H1 (cell line): ENCODE data around the gene CGNL1. TPM values are rescaled to one million over a fixed set of nuclear protein-coding genes. Genes with fewer than 3 reads are reported as not detected.

Source experiments
- CTCF ChIA-PET: fragments of 300-600 bp; sonication (Branson Sonifier 250); formaldehyde crosslinking; loops from one replicate; lab custom pipeline; 2021; ENCODE audit not compliant: partially characterized antibody; lab: Charles Lee
- POLR2A ChIA-PET: fragments of 300-600 bp; sonication (Branson Sonifier 250); formaldehyde crosslinking; loops from one replicate; lab custom pipeline; 2021; ENCODE audit warnings: inconsistent platforms; ENCODE audit not compliant: partially characterized antibody; lab: Charles Lee
- DNase-seq, 2 experiments: peaks; one replicate each; pipeline versions ENCODE4 v3.0.0 to v3.0.0-alpha.2; 2010 to 2022; ENCODE audit warnings: low spot score in 2 of 2, low read depth in 1 of 2, mixed read lengths in 1 of 2
- FAIRE-seq: peaks from 2 replicates; lab custom pipeline; 2011; peaks lifted over from hg19 to GRCh38; lab: Jason Lieb, UNC
- H2AFZ ChIP-seq: 2 replicates; pipeline ENCODE4 v1.8.1; 2012; ENCODE audit warnings: low read length, inconsistent platforms
- H2AK5ac ChIP-seq: 2 replicates; pipeline ENCODE4 v1.6.1; 2013; ENCODE audit warnings: low read depth, low read length
- H2BK120ac ChIP-seq: replicated peaks from 2 replicates; pipeline ENCODE3; 2013; ENCODE audit warnings: low read depth, low read length, inconsistent platforms
- H2BK12ac ChIP-seq: 2 replicates; pipeline ENCODE4 v1.6.1; 2013; ENCODE audit warnings: low read depth, low read length
- H2BK15ac ChIP-seq: 2 replicates; pipeline ENCODE4 v1.6.1; 2013; ENCODE audit warnings: low read length
- H2BK20ac ChIP-seq: 2 replicates; pipeline ENCODE4 v1.6.1; 2013; ENCODE audit warnings: low read length
- H2BK5ac ChIP-seq: 2 replicates; pipeline ENCODE4 v1.6.1; 2013; ENCODE audit warnings: low read depth, low read length
- H3K14ac ChIP-seq: 2 replicates; pipeline ENCODE4 v1.6.1; 2013; ENCODE audit warnings: inconsistent platforms; ENCODE audit not compliant: insufficient read length
- H3K18ac ChIP-seq: 2 replicates; pipeline ENCODE4 v1.6.1; 2013; ENCODE audit warnings: low read length; ENCODE audit errors: extremely low read depth
- H3K23ac ChIP-seq: 2 replicates; pipeline ENCODE4 v1.6.1; 2013; ENCODE audit warnings: inconsistent platforms; ENCODE audit not compliant: insufficient read length
- H3K23me2 ChIP-seq: 2 replicates; pipeline ENCODE4 v1.6.1; 2013; ENCODE audit warnings: low read depth, low read length
- H3K27ac ChIP-seq: 2 replicates; pipeline ENCODE4 v1.6.1; 2011; ENCODE audit warnings: low read depth, low read length, inconsistent platforms
- H3K27me3 ChIP-seq, 4 experiments: replicated peaks in 1 of 4; 1 replicate in 1 of 4; 2 replicates in 3 of 4; pipeline versions ENCODE4 v1.6.1 to v1.8.1; 2011 to 2013; ENCODE audit warnings: low read length in 3 of 4, mild to moderate bottlenecking in 3 of 4, inconsistent platforms in 2 of 4, mixed read lengths in 2 of 4, moderate library complexity in 1 of 4; ENCODE audit not compliant: control insufficient read depth in 3 of 4, insufficient read depth in 3 of 4; ENCODE audit errors: extremely low read depth in 1 of 4
- H3K36me3 ChIP-seq, 4 experiments: 2 replicates each; pipeline versions ENCODE4 v1.6.1 to v1.8.1; 2011 to 2013; ENCODE audit warnings: mild to moderate bottlenecking in 4 of 4, low read length in 3 of 4, moderate library complexity in 2 of 4, control low read depth in 1 of 4, inconsistent platforms in 1 of 4; ENCODE audit not compliant: insufficient read depth in 4 of 4, control insufficient read depth in 2 of 4
- H3K4ac ChIP-seq: replicated peaks from 2 replicates; pipeline ENCODE3; 2013; ENCODE audit warnings: low read length, low read depth, mixed read lengths, inconsistent platforms; ENCODE audit not compliant: insufficient read length
- H3K4me1 ChIP-seq, 4 experiments: replicated peaks in 1 of 4; 1 replicate in 1 of 4; 2 replicates in 3 of 4; pipeline versions ENCODE4 v1.6.1 to v1.8.1; 2011 to 2013; ENCODE audit warnings: low read length in 3 of 4, inconsistent platforms in 2 of 4, mixed read lengths in 1 of 4; ENCODE audit not compliant: insufficient read depth in 4 of 4, control insufficient read depth in 3 of 4
- H3K4me2 ChIP-seq, 2 experiments: 2 replicates each; pipeline versions ENCODE4 v1.6.1 to v1.8.1; 2011 to 2013; ENCODE audit warnings: low read depth in 2 of 2, low read length in 2 of 2, control low read depth in 1 of 2, inconsistent platforms in 1 of 2, mild to moderate bottlenecking in 1 of 2; ENCODE audit not compliant: insufficient read depth in 1 of 2
- H3K4me3 ChIP-seq, 4 experiments: fragments of 200-600, 300-600 bp in 1 of 4; sonication (generic), shearing (Covaris generic), sonication (Bioruptor Twin) in 1 of 4; 2 replicates each; pipeline versions ENCODE4 v1.5.1 to v1.8.1; 2011 to 2016; ENCODE audit warnings: low read length in 4 of 4, low read depth in 3 of 4, control low read depth in 2 of 4, inconsistent platforms in 2 of 4, mild to moderate bottlenecking in 2 of 4, mixed read lengths in 1 of 4, moderate library complexity in 1 of 4; ENCODE audit not compliant: insufficient read depth in 2 of 4; ENCODE audit errors: extremely low read depth in 1 of 4
- H3K56ac ChIP-seq: replicated peaks from 2 replicates; pipeline ENCODE3; 2013; ENCODE audit warnings: low read depth, mild to moderate bottlenecking, mixed read lengths, low read length, inconsistent platforms; ENCODE audit not compliant: insufficient read length
- H3K79me1 ChIP-seq: 2 replicates; pipeline ENCODE4 v1.6.1; 2013; ENCODE audit warnings: low read depth, low read length, control low read depth
- H3K79me2 ChIP-seq, 2 experiments: 2 replicates each; pipeline versions ENCODE4 v1.6.1 to v1.8.1; 2012 to 2013; ENCODE audit warnings: low read length in 2 of 2, mild to moderate bottlenecking in 2 of 2, inconsistent platforms in 1 of 2; ENCODE audit not compliant: insufficient read depth in 2 of 2, control insufficient read depth in 1 of 2
- H3K9ac ChIP-seq, 4 experiments: replicated peaks in 1 of 4; 1 replicate in 1 of 4; 2 replicates in 3 of 4; pipeline versions ENCODE4 v1.6.1 to v1.8.1; 2011 to 2013; ENCODE audit warnings: low read depth in 3 of 4, low read length in 3 of 4, control low read depth in 2 of 4, mild to moderate bottlenecking in 2 of 4, moderate library complexity in 2 of 4, inconsistent platforms in 1 of 4; ENCODE audit errors: extremely low read depth in 1 of 4
- H3K9me3 ChIP-seq, 2 experiments: 2 replicates each; pipeline versions ENCODE4 v1.6.1 to v1.8.1; 2012 to 2013; ENCODE audit warnings: mild to moderate bottlenecking in 2 of 2, moderate library complexity in 2 of 2, control low read depth in 1 of 2, inconsistent platforms in 1 of 2, low read depth in 1 of 2, low read length in 1 of 2, mixed read lengths in 1 of 2; ENCODE audit not compliant: insufficient read depth in 2 of 2
- H4K20me1 ChIP-seq, 2 experiments: replicated peaks in 1 of 2; 2 replicates each; pipeline versions ENCODE3 to v1.8.1; 2011 to 2013; ENCODE audit warnings: inconsistent platforms in 2 of 2, low read length in 2 of 2, mild to moderate bottlenecking in 1 of 2; ENCODE audit not compliant: insufficient read depth in 2 of 2, control insufficient read depth in 1 of 2
- H4K5ac ChIP-seq: 2 replicates; pipeline ENCODE4 v1.6.1; 2013; ENCODE audit warnings: low read length, low read depth, mixed read lengths, inconsistent platforms; ENCODE audit not compliant: insufficient read length
- H4K8ac ChIP-seq: 2 replicates; pipeline ENCODE4 v1.8.0; 2013; ENCODE audit warnings: mild to moderate bottlenecking, moderate library complexity, low read length, inconsistent platforms; ENCODE audit not compliant: insufficient read depth; ENCODE audit errors: extremely low read depth
- H4K91ac ChIP-seq: replicated peaks from 2 replicates; pipeline ENCODE3; 2013; ENCODE audit warnings: low read length, mixed read lengths, inconsistent platforms; ENCODE audit not compliant: insufficient read length
- CHD1 ChIP-seq: IDR thresholded peaks from 2 replicates; pipeline ENCODE4 v1.6.1; 2012; ENCODE audit warnings: low read depth, low read length, improper control_type of control experiment
- CTCF ChIP-seq, 3 experiments: IDR thresholded peaks; 1 replicate in 2 of 3; 2 replicates in 1 of 3; pipeline versions ENCODE4 v1.5.1 to v1.6.1; 2011; ENCODE audit warnings: low read length in 3 of 3, mild to moderate bottlenecking in 3 of 3, inconsistent platforms in 2 of 3, low read depth in 1 of 3, moderate library complexity in 1 of 3; ENCODE audit not compliant: insufficient read depth in 1 of 3; ENCODE audit errors: control extremely low read depth in 1 of 3
- GTF2F1 ChIP-seq: IDR thresholded peaks from 2 replicates; pipeline ENCODE4 v1.6.1; 2012; ENCODE audit warnings: low read depth, low read length, improper control_type of control experiment, borderline replicate concordance
- HDAC6 ChIP-seq: IDR thresholded peaks from one replicate; pipeline ENCODE4 v1.7.1; 2012; ENCODE audit warnings: low read depth, mild to moderate bottlenecking, inconsistent platforms, low read length, moderate library complexity
- JUN ChIP-seq: IDR thresholded peaks from 2 replicates; pipeline ENCODE4 v1.6.1; 2011; ENCODE audit warnings: low read depth, mild to moderate bottlenecking, improper control_type of control experiment, low read length
- JUND ChIP-seq: IDR thresholded peaks from 2 replicates; pipeline ENCODE4 v1.6.1; 2011; ENCODE audit warnings: mild to moderate bottlenecking, improper control_type of control experiment, low read length
- MAX ChIP-seq: IDR thresholded peaks from 2 replicates; pipeline ENCODE4 v1.6.1; 2012; ENCODE audit warnings: inconsistent platforms
- PHF8 ChIP-seq: fragments of 200-600 bp; sonication (generic); conservative IDR thresholded peaks from 2 replicates; pipeline ENCODE4 v1.7.1; 2012; ENCODE audit warnings: low read depth, mild to moderate bottlenecking, inconsistent platforms, low read length, moderate library complexity
- RNF2 ChIP-seq: fragments of 200-900, 300-1000 bp; sonication (generic); IDR thresholded peaks from 2 replicates; pipeline ENCODE4 v1.7.1; 2016; ENCODE audit warnings: borderline replicate concordance, low read depth, mild to moderate bottlenecking, antibody characterized with exemption, low read length; ENCODE audit not compliant: poor library complexity, severe bottlenecking; ENCODE audit errors: missing control alignments
- TAF7 ChIP-seq: optimal IDR thresholded peaks from 2 replicates; pipeline ENCODE3; 2011; ENCODE audit warnings: low read depth, mild to moderate bottlenecking, inconsistent platforms, low read length, moderate library complexity, borderline replicate concordance
- WGBS, 2 experiments: shearing (Covaris generic) in 1 of 2; methylation state at CpG; one replicate each; pipeline versions ENCODE4 v1.1.6 to v1.1.7; 2013 to 2015; ENCODE audit warnings: low lambda C conversion rate in 2 of 2, mixed read lengths in 2 of 2, inconsistent platforms in 1 of 2, low coverage in 1 of 2, missing lambda C conversion rate in 1 of 2; ENCODE audit not compliant: insufficient replicate concordance in 2 of 2, insufficient coverage in 1 of 2, insufficient read length in 1 of 2; ENCODE audit errors: extremely low coverage in 1 of 2, missing lambda C conversion rate in 1 of 2; 5-methylcytosine and 5-hydroxymethylcytosine counted together
- polyA plus RNA-seq, 7 experiments: library from polyadenylated mRNA; depleted of rRNA in 3 of 7; stranded (reverse) in 5 of 7; unstranded in 2 of 7; fragments of >200 nt in 5 of 7; fragments of 200-250 nt in 2 of 7; gene quantifications; 1 replicate in 5 of 7; 2 replicates in 1 of 7; 4 replicates in 1 of 7; pipeline versions ENCODE4 v1.2.1 to v1.2.3, GENCODE V29; 2011 to 2013; ENCODE audit warnings: missing spikeins in 2 of 7, mixed read lengths in 2 of 7
- total RNA-seq: library from RNA; stranded (reverse); fragmentation: NEBNext Ultra II Directional; extraction: Animal tissue kit (Norgen Biotek cat#: 25700); gene quantifications from 2 replicates; pipeline ENCODE4 v1.2.1, GENCODE V29; 2021

Gene CGNL1
- total and polyA plus RNA-seq, 2 of the 8 experiments (the other 6 are each of a cell fraction or from before 2014, with no cell fraction given) = 21.8 to 75.6 TPM

DNA sequence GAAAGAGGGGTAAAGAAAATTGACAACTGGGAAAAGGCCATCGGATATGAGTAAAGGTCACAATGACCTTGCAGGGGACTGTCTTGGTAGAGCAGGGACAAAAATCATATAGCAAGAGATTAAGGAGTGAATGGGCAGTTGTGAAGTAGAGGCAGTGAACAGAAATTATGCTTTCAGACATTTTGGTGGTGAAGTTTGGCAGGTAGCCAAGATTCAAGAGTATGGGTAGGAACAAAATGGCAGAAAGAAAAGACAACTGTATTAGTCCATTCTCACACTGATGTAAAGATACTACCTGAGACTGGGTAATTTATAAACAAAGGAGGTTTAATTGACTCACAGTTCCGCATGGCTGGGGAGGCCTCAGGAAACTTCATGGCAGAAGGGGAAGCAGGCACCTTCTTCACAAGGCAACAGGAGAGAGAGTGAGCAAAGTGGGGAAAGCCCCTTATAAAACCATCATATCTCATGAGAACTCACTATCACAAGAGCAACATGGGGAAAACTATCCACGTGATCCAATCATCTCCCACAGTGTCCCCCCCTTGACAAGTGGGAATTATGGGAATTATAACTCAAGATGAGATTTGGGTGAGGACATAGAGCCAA is 84.0 kb downstream of the CGNL1 start:
- Histone ChIP-seq H3K9ac (no peak overlapping the region), H2BK20ac (no peak overlapping the region), H3K18ac (no peak overlapping the region), H3K27ac (no peak overlapping the region), H2AFZ (no peak overlapping the region), H3K23me2 (no peaks in the 10 kb centered on the region), H3K79me2 (no peaks in the 10 kb centered on the region), H4K20me1 (peaks cover 0 to 1% of the 10 kb centered on the region in 2 experiments), H3K4me1 (no peaks in the 10 kb centered on the region), H2BK5ac (no peak overlapping the region), H3K23ac (no peak overlapping the region), H3K4ac (no peak overlapping the region), H3K56ac (no peak overlapping the region), H4K5ac (no peak overlapping the region), H3K27me3 (no peaks in the 10 kb centered on the region), H2AK5ac (no peak overlapping the region), H3K4me3 (no peak overlapping the region), H2BK15ac (no peak overlapping the region), H4K91ac (no peak overlapping the region), H4K8ac (no peak overlapping the region), H3K36me3 (peaks cover 4 to 79% (median 30%) of the 10 kb centered on the region in 4 experiments), H2BK120ac (no peak overlapping the region), H3K79me1 (no peaks in the 10 kb centered on the region), H3K9me3 (no peaks in the 10 kb centered on the region), H3K14ac (no peak overlapping the region), H3K4me2 (no peak overlapping the region), H2BK12ac (no peak overlapping the region)
- WGBS, 2 experiments = 94% methylated on average over 3 of the region's 3 CpGs; no CpG with 5 or more reads in 1 of the 2 experiments
- POLR2A ChIA-PET = no interaction called here
- DNase-seq (no peak), FAIRE-seq (no peak)
- CTCF ChIA-PET = interaction anchor here (1.4 kb wide), 1 partner anchor 120 kb away, joined by 4 read pairs; no protein-coding TSS in a partner anchor
- TF ChIP-seq JUN (no peak), PHF8 (no peak), HDAC6 (no peak), MAX (no peak), CTCF (IDR thresholded peaks at IDR 0.05; ENCODE audit: control extremely low read depth in 1 of 3, insufficient read depth in 1 of 3, low read depth in 1 of 3, low read length in 3 of 3) (no peak), JUND (no peak), CHD1 (no peak), GTF2F1 (no peak), TAF7 (no peak), RNF2 (no peak)
